ENCODE measurements around the gene OR7G3. TPM values are rescaled to one million over a fixed set of nuclear protein-coding genes. Genes with fewer than 3 reads are reported as not detected.

OR7G3 gene
- total and polyA plus RNA-seq, 2 of the 8 experiments (the other 6 are each of a cell fraction or from before 2014, with no cell fraction given): not detected

DNA sequence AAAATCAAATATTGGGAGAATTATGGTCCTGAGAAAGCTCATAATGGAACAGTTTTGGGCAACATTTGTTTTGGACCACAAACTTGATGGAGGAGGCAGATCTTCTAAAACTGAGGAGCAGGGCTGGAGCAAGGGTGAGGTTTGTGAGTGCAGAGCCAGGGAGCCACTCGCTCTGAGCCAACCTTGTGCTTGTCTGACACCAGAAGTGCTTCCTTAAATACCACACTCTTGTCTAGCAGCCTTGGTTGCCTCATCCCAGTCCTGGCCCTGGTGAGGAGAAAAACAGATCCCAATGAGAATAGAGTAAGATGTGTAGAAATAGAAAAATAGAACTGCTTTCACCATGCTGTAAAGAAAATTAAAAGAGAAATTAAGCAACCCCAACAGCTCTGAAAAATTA lies 20.1 kb upstream of the OR7G3 start (continued):
- TF ChIP-seq, protein P1, sequence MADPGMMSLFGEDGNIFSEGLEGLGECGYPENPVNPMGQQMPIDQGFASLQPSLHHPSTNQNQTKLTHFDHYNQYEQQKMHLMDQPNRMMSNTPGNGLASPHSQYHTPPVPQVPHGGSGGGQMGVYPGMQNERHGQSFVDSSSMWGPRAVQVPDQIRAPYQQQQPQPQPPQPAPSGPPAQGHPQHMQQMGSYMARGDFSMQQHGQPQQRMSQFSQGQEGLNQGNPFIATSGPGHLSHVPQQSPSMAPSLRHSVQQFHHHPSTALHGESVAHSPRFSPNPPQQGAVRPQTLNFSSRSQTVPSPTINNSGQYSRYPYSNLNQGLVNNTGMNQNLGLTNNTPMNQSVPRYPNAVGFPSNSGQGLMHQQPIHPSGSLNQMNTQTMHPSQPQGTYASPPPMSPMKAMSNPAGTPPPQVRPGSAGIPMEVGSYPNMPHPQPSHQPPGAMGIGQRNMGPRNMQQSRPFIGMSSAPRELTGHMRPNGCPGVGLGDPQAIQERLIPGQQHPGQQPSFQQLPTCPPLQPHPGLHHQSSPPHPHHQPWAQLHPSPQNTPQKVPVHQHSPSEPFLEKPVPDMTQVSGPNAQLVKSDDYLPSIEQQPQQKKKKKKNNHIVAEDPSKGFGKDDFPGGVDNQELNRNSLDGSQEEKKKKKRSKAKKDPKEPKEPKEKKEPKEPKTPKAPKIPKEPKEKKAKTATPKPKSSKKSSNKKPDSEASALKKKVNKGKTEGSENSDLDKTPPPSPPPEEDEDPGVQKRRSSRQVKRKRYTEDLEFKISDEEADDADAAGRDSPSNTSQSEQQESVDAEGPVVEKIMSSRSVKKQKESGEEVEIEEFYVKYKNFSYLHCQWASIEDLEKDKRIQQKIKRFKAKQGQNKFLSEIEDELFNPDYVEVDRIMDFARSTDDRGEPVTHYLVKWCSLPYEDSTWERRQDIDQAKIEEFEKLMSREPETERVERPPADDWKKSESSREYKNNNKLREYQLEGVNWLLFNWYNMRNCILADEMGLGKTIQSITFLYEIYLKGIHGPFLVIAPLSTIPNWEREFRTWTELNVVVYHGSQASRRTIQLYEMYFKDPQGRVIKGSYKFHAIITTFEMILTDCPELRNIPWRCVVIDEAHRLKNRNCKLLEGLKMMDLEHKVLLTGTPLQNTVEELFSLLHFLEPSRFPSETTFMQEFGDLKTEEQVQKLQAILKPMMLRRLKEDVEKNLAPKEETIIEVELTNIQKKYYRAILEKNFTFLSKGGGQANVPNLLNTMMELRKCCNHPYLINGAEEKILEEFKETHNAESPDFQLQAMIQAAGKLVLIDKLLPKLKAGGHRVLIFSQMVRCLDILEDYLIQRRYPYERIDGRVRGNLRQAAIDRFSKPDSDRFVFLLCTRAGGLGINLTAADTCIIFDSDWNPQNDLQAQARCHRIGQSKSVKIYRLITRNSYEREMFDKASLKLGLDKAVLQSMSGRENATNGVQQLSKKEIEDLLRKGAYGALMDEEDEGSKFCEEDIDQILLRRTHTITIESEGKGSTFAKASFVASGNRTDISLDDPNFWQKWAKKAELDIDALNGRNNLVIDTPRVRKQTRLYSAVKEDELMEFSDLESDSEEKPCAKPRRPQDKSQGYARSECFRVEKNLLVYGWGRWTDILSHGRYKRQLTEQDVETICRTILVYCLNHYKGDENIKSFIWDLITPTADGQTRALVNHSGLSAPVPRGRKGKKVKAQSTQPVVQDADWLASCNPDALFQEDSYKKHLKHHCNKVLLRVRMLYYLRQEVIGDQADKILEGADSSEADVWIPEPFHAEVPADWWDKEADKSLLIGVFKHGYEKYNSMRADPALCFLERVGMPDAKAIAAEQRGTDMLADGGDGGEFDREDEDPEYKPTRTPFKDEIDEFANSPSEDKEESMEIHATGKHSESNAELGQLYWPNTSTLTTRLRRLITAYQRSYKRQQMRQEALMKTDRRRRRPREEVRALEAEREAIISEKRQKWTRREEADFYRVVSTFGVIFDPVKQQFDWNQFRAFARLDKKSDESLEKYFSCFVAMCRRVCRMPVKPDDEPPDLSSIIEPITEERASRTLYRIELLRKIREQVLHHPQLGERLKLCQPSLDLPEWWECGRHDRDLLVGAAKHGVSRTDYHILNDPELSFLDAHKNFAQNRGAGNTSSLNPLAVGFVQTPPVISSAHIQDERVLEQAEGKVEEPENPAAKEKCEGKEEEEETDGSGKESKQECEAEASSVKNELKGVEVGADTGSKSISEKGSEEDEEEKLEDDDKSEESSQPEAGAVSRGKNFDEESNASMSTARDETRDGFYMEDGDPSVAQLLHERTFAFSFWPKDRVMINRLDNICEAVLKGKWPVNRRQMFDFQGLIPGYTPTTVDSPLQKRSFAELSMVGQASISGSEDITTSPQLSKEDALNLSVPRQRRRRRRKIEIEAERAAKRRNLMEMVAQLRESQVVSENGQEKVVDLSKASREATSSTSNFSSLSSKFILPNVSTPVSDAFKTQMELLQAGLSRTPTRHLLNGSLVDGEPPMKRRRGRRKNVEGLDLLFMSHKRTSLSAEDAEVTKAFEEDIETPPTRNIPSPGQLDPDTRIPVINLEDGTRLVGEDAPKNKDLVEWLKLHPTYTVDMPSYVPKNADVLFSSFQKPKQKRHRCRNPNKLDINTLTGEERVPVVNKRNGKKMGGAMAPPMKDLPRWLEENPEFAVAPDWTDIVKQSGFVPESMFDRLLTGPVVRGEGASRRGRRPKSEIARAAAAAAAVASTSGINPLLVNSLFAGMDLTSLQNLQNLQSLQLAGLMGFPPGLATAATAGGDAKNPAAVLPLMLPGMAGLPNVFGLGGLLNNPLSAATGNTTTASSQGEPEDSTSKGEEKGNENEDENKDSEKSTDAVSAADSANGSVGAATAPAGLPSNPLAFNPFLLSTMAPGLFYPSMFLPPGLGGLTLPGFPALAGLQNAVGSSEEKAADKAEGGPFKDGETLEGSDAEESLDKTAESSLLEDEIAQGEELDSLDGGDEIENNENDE (IDR thresholded peaks at IDR 0.05; ENCODE audit: insufficient replicate concordance, low read length): no peak
- TF ChIP-seq CHD2 (IDR thresholded peaks at IDR 0.05; ENCODE audit: low read length) (no peak), SP2 (IDR thresholded peaks at IDR 0.05; ENCODE audit: low read length) (no peak), GABPA (IDR thresholded peaks at IDR 0.05; ENCODE audit: borderline replicate concordance, insufficient read depth, low read length) (no peak), BCL11A (IDR thresholded peaks at IDR 0.05; ENCODE audit: low read depth in 2 of 2, low read length in 2 of 2) (no peak), GTF2F1 (IDR thresholded peaks at IDR 0.05; ENCODE audit: borderline replicate concordance, low read depth, low read length) (no peak), JUND (IDR thresholded peaks at IDR 0.05; ENCODE audit: low read length) (no peak), CEBPB (IDR thresholded peaks at IDR 0.05; ENCODE audit: low read depth, low read length) (no peak), YY1 (IDR thresholded peaks at IDR 0.05; ENCODE audit: low read depth, low read length) (no peak), EP300 (IDR thresholded peaks at IDR 0.05; ENCODE audit: borderline replicate concordance in 1 of 2, low read depth in 2 of 2, low read length in 2 of 2) (no peak)

All from H1 (cell line).